GM18861 (cell line): ENCODE data around the gene CARMIL1.

Experiments used
- ATAC-seq: cut with Tn5 transposase; IDR thresholded peaks from one replicate; pipeline ENCODE4 v1.9.1; 2021; ENCODE audit not compliant: unreplicated experiment

The CARMIL1 gene

DNA sequence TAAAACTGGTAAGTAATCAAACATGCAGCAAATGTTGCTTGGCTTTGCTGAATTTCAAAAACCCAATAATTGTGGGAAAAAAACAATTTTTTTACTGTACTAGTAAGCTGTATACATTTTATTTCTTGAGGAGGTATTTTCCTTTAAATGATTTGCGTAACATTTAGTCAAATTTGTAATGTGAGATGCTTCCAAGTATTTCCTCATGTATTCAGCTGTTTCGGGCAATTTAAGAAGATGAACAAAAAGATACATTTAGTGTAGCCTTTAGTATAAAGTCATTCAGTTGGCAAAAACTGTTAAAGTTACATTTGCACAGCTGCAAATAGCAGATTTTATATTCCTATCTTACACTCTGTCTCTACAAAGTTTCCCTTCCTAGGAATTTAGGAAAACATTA is 186.8 kb downstream of the CARMIL1 start:
- no peak for ATAC-seq

DNA sequence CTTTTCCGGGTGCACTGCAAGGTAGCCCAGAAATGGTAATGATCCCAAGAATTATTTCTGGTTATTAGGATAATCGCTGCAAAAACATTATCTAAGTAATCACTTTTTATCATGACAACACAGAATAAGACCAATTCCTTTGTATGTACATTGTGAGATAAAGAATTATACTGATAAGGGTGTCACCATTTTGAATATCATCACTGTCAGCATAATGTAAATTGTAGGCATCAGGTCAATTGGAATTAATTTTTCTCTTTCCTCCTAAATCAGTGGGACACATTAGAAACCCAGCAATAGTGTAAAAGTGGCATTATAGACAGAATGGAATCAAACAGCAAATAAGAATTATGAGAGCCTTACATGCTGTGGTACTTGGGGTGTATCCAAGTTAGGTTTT is 189.7 kb downstream of the CARMIL1 start:
- ATAC-seq, result no peak

DNA sequence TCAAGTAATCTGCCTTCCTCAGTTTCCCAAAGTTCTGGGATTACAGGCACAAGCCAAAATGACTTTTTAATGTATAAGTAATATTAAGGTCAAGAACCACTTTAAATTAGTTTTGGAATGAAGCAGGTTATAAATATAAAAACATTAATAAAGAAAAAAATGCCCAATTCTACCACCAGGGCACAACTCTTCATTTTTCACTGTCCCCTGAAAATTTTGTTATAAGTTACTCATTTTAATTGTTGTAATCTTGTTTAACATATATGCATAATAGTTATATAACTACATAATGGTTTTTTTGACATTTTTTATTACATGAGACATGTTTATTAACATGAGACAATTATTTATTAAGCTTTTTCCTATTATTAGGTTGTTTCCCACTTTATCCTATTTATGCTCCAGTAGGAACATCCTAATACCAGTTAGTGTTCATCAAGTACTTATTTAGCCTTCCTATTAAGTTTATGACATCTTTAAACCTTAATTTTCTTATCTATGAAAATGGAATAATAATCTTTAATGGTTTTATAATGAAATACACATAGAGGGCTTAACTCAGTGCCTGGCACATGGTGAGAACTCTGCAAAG is 190.7 kb downstream of the CARMIL1 start:
- no peak for ATAC-seq

DNA sequence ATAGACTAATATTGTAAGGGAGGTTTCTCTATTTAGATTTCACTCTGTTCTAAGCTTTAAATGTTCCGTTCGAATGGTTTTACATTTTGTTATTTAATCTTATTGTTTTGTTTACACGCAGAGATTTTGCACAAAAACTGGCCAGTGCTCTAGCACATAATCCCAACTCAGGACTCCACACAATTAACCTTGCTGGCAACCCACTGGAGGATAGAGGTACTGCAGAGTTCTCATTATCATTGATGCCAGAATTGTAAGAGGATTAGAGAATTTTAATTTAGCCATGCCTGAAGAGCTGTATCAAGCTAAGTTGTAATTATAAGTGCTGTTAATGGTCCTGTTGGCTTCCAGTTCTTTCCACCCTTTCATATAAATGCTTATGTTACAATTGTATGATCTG is 193.1 kb downstream of the CARMIL1 start:
- ATAC-seq, result no peak

DNA sequence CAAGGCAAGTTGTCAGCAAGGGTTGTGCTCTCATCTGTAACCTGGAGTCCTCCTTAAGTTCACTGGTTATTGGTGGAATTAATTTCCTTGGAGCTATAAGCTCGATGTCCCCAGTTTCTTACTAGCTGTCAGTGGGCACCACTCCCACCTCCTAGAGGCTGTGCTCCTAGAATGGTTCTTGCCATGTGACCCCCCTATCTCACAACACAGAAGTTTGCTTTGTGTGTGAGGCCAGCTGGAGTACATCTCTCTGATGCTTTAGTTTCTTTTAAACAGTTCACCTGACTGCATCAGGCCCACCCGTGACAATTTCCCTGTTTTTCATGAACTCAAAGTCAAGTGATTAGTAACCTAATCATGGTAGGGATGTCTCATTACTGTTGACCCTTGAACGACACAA is 193.7 kb downstream of the CARMIL1 start:
- ATAC-seq, result no peak

DNA sequence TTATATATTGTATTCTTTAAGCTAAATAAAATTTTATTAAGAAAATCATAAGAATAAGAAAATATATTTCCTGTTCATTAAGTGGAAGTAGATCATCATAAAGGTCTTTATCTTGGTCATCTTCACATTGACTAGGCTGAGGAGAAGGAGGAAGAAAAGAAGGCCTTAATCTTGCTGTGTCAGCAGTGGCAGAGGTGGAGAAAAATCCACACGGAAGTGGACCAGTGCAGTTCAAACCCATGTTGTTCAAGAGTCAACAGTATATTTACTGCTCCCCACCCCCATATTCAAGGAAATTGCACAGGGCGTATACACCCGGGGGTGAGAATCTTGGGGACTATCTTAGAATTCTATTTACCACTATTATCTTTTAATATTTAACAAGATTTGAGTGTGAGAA is 194.3 kb downstream of the CARMIL1 start:
- no peak for ATAC-seq

DNA sequence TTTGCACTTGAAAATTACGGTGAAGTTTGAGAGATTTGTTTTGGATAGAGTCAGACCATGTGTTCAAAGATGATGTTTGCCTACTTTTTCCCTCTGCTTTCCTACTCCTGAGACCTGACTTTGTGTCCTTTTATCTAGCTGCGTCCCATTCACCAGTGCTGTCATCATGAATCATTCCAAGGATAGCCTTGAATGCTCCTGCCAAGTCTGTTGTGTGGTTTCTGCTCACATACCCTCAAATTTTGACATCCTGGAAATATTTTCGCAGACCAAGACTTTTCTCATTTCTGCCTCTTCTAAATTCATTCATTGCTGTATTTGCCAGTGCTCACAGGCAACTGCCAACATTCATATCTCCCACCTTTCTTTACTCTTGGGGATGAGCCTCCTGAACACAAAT is 197.0 kb downstream of the CARMIL1 start:
- ATAC-seq, result no peak

DNA sequence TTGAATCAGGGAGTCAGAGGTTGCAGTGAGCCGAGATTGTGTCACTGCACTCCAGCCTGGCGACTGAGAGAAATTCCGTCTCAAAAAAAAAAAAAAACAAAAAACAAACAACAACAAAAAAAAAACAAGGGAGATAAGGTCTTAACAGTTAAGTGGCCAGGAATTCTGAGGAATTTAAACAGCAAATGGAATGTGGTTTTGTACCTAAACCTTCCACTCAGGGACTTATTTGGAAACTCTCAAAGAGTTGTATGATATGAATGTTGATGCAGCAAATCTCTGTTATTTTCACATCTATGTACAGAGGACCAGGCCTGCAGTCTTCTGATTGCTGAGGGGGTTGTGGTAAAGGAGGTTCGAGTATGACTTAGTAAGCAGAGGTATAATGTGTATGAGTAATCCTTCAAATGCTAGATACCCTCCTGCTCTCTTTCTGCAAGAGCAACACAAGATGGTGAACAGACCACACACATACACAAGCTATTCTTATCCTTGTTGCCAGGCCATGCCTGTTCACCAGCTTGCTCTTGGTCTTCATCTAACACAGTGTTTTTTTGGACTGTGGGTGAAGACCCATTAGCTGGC is 197.9 kb downstream of the CARMIL1 start:
- ATAC-seq, result no peak

DNA sequence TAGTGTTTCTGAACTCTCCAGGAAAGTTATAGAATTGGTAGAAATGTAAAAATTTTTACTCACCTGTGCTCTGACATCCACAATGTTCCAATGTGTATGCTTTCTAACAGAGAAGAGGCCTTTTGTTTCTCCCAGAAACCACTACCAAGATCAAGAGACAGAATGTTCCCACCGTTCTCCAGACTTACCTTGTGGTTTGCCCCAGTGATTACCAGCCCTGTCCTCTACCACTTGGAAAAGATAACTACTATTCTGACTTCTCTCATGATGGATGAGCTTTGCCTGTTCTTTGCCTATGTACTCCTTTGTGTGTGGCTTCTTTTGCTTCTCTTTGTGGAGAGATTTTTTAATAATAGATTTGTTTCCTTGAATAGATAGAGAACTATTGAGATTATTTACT is 199.8 kb downstream of the CARMIL1 start:
- no peak for ATAC-seq

DNA sequence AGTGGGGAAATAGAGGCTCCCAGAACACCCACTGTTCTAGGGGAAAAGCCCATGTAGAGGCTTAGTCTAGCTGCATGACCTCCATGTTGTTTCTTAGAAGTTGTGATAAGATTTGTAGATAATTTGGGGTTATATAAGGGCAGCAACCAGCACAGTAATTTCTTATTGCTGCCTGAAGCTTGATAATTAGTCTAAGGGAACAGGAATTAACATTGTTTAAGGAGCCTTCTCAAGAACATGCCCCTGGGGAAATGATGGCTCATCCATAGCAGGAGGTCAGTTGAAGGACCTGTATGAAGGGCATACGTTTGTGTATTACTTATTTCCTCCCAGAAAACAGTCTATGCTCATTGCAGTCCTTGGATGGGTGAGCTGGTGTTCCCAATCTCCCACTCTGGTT is 202.1 kb downstream of the CARMIL1 start:
- ATAC-seq, result no peak

DNA sequence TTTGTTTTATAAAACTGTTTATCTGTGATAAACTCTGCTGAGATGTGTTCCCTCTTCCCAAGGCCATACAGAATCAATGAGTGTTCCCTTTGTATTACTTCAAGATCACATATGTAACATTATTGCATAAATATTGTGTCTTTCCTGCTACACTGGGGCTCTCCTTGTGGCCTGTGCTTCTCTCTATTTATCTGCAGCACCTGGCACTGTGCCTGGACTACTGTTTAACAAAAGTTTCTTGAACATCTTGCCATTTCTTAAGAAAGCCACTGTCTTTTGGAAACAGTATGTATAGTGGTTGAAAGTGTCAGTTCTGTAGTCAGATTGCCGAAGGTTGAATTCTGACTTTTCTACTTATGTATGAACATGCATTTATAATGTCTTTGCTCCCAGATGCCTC is 203.8 kb downstream of the CARMIL1 start:
- ATAC-seq, result no peak

DNA sequence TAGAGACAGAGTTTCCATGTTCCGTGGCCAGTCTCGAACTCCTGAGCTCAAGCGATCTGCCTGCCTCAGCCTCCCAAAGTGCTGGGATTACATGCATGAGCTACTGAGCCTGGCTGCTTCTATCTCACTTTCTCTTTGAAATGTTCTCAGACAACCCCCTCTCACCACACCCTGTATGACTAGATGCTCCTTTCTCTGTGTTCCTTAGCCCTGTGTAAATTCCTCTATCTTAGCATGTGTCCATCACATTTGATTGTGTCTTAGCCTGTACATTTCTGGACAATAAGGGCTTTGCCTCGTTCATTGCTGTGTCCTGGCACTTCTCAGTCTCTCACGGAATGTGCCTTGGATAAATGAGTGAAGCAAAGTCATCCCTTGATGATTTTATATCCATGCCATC is 204.8 kb downstream of the CARMIL1 start:
- no peak for ATAC-seq

DNA sequence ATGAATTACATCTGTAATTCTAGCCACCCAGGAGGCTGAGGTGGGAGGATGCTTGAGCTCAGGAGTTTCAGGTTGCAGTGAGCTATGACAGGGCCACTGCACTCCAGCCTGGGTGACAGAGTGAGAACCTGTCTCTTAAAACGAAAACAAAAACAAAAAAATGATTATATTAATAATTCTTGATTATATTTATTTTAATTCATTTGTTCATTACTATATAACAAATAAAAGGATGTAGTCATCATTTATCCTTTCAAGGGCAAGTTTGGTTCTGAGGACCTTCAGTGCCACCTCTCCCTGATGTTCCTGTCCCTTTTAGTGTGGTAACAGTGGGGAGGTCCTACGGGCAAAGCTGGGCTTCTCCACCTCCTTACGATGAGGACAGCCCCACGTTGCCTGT is 205.7 kb downstream of the CARMIL1 start:
- ATAC-seq, result no peak

DNA sequence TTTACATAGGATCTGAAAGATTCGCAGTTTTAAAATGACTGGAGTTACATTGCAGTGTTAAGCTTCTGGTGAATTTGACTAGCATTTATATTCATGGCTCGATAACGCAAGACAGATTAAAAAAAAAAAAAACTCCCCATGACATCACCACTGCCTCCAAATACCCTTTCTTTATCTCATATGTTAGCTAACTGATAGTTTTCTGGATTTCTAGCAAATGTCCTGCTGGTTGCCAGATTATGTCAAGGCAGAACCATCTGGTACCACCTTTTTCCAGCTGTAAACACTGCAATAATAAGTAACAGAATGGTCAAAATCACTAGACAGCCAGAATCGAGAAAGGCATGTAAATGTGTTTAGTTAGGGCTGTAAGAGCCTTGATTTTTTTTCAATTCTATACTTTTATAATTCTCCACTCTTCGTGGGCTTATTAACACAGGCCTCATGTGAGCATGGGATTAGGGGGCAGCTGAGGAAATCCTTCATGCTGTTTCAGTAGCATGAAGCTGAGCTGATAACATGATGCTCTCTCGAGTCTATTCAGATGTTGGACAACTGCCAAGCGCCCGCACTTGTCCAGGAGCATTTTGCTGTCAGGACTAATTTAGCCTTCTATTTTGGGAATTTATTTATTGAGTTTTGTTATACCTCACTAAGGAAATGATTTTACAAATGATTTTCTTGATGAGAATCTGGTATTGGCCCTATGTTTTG is 206.8 kb downstream of the CARMIL1 start:
- ATAC-seq, result no peak

DNA sequence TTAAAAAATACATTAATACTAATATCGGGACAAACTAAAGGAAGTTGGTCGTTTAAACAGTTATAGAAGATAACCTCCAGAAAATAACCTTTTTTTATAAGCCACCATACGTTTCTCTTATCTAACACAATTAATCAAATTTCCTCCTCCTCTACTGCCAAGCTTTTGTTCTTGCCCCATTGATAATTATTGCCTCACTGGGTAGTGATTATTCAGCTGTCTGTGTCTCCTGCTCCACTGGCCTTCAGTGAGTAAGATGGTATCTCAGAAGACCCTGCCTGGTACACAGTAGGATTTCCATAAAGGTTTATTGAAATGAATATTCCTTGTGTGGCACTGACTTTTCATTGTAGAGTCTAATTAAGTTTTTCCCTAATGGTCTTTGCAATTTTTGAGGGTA is 207.4 kb downstream of the CARMIL1 start:
- no peak for ATAC-seq

DNA sequence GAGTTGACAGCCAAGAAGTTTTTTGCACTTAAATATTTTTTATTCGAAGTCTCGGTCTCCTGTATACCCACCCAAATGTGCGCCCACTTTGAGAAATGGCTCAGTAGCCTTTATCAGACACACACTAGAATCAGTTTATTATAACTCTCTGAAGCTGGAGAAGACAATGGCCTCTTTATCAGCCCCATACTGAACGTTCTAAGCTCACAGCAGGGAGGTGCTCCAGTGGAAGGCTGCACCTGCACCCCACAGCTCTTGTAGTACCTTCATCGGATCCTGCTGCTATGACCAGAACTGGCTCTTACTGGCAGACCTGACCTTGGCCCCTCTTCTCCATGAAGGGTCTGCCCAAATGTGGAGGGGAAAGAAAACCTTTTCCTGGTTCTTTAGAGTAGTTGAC is 207.8 kb downstream of the CARMIL1 start:
- no peak for ATAC-seq

DNA sequence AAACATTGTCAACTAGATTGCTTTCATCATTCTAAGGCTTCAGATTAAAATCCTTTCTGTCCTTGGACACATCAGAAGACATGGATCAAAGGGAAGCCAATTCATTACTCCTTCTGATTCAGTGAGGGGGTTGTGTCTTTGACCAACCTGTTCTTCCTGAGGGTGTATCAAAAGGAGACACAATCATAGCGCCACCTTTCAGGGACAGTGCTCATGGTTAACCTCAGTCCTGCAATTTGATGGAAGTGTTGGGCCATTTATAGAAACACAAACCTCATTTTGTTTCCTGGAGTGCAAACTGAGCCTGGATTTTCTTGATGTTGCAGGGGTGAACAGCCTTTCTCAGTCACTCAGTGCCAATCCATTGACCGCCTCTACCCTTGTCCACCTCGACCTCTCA is 209.0 kb downstream of the CARMIL1 start:
- no peak for ATAC-seq

DNA sequence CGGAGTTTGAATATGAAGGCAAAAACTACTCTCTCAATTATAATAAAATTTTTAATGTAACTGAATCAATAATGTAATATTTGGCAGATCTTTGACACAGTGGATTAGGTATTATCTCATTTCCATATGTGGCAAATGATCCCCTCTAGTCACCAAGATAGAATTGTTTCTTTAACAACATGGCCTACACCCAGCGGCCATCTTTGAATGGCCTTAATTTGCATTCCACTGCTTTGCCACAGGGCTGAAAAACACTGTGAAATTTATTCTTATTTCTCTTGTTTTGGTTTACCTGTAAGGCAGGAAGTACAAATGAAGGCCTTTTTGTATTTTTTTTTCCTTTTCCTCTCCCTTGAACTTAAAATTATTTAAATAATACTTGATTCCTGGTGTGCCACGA is 210.2 kb downstream of the CARMIL1 start:
- no peak for ATAC-seq

DNA sequence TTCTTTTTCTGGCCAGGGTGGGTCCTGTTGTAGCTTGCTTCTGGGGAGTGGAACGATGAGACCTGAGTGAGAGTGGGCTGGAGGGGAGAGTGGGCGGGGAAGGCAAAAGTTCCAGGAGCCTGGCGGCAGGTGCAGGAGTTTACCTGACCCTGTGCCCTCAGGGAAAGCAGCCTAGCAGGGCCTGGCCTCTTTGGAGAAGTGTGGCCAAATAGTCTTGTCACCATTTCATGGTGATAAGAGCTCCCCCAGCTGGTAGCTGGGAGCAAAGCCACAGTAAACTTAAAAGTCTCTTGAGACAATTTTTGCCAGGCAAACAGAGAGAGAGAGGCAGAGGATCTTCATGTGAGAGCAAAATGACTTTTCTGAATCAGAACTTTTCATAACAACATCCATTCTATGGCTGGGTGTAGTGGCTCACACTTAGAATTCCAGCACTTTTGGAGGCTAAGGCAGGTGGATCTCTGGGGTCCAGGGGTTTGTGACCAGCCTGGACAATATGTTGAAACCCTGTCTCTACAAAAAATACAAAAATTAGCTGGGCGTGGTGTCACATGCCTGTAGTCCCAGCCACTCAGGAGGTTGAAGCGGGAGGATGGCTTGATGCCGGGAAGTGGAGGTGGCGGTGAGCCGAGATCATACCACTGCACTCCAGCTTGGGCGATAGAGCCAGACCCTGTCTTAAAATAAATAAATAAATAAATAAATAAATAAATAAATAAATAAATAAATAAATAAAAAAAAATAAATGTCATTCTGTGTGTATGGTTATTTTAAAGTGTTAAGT is 211.0 kb downstream of the CARMIL1 start:
- ATAC-seq, result peak; percentile 68

DNA sequence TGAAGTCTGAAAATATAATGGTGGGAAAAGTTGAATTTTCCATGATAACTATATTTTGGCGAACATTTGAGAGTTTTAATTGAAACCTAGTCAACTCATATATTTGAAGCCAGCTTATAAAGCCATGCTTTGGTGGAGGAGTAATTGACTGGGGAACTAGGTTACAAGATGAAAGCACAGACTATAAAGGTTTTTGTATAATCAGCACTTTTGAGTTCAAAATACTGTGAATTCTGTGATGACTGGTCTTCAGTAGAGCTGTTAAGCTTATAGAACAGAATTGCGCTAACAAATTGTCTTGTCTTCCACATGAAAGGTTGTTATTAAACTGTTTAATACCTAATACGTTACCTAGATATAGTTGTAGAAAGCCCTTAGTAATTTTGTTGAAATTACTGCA is 213.8 kb downstream of the CARMIL1 start:
- no peak for ATAC-seq

DNA sequence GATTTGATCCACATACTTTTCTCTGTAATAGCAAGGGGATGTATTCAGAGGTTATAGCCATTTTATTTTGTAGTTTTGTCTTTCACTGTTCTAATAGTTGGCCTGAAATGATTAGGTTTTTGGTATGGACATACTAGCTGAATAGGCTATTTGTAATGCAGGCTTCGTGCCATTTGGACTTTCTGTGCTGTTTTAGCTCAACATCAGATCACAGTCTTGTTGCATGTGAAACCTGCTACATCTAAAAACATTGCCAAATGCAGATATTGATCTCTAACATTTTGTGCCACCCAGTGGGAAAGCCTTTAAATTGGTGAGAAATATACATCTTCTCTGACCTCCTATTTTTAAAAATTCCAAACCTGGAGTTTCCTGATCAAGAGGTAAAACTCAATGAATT is 215.3 kb downstream of the CARMIL1 start:
- ATAC-seq, result no peak
